Activated CD4-positive, alpha-beta T cell treated with anti-CD3 and anti-CD28 coated beads for 48 hours (primary cell): Measurements from ENCODE around the gene PODXL.
A peak's percentile ranks its signal among the peaks of the same experiment; 100 is the strongest.
"Not testable (repeated sequence)": the region's sequence is repeated elsewhere in the genome, so short reads cannot be mapped to it uniquely, and the experiment has no call there.

Experiments used
- DNase-seq: peaks from one replicate; pipeline ENCODE4 v3.0.0-alpha.2; 2020

Gene PODXL

DNA sequence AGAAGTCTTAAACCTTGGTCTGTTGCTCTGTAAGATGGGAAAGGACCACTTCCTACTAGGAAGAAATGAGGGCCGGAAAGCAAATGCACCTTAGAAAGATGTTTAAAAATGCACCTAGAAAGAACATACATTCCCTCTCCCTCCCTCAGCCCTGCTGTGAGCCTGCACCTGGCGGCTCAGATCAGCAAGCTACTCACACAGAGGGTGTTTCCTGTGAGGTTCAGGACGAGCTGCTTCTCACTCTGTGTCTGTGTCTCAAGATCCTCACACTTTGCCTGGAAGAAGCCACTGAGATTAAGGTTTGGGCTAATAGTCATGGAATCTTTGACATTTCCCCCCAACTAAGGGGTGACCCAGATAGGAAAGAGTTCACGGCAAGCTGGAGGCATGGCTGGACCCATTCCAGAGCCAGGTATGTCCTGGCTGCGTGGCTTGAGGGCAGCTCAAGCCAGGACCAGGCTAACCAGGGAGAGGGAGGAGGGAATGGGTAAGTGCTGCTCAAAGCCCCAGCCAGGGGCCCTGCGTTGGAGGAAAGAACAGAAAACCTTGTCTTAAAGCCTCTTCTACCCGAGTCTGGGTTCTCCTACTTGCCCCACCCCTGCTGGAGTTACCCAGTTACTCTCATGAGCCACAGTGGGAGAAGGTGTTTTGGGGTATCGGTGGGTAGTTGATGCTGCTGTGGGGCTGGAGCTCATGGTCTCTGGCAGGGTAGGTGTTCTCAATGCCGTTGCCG lies 47.5 kb downstream of the PODXL start:
- DNase-seq = no peak

DNA sequence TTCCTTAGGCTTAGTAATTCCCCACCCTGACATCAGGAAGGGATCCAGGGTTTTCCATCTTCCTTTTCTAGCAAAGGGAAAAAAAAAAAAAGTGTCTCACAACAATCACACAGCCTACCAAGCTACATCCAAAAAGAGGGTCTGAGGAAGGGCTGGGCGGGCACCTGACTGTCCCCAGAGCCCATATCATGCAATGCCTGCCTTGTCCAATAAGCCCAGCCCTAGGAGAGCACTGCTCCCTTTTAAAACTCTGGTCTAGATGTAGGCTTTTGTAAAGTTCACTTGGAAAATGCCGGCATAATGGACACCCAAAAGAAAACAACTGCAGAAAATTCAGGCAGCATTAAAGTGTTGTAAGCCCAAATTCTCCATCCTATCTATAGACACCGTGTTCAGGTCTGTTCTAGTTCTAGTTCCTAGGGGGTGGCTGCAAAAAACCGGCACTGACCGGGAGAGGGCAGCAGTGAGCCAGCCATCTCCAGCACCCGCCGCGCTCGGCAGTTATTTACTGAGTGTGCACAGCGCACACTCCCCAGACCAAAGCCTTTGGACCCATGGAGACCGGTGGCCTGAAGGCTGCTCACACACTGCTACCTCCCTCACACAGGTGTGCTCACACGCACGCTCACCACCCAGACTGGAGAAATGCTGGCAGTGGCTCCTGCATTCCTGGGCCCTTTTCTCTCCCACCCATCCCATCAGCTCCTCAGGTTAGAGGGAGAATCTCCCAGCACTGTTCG lies 48.7 kb downstream of the PODXL start:
- DNase-seq = peak; percentile 90

DNA sequence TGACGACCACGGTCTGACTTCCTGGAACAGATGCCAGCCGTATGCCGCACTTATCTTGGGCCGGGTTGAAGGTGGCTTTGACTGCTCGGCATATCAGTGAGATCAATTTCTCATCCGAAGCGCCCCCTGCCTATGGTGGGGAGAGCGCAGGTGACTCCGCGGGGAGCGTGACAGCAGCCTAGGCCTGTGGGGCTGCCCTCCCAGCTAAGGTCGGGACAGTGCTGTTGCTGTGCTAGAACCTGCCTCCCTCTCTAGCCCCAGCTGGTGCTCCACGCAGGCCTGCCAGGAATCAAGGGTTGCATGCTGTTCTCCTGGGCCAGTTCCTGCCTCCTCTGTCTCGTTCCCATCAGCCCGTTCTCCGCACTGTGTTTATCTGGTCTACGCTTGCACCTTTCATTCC lies 49.8 kb downstream of the PODXL start:
- DNase-seq = no peak

DNA sequence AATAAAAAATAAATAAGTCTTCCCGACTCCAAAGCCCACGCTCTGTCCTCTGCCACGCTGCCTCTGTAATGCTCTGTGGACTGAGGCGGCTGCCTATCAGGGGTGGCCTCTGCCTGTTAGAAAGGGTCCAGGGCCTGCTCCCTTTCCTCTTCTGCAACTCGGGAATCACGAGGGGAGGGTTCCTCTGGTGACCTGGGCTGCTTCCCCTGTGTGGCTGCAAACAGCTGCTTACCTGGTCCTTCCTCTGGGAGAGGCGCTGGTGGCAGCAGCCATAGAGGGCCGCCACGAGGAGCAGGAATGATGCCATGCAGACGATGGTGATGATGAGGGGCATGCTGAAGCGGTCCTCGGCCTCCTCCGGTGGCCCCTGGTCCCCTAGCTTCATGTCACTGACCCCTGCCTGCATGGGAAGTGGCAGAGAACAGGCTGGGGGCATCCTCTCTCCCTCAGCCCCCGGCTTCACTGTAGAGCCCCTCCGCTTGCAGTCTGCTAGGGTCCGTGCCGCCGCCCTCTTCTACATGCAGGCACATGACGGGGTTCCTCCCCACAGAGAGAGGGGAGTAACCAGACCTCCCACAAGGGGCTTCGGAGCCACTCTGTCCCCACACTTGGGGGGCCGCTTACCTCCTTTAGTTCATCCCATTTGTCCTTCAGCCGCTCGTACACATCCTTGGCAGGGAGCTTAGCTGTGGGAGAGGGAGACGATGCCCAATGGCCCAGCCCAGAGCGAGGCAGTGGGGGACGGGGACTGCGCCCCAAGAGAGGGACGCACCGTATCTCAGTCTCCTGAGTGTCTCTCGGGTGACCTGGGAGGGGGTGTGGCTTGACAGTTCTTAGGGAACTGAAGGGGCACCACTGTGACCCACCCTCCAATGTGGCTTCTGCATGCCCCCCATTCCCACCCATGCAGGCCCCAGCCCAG lies 50.5 kb downstream of the PODXL start:
- DNase-seq = no peak

DNA sequence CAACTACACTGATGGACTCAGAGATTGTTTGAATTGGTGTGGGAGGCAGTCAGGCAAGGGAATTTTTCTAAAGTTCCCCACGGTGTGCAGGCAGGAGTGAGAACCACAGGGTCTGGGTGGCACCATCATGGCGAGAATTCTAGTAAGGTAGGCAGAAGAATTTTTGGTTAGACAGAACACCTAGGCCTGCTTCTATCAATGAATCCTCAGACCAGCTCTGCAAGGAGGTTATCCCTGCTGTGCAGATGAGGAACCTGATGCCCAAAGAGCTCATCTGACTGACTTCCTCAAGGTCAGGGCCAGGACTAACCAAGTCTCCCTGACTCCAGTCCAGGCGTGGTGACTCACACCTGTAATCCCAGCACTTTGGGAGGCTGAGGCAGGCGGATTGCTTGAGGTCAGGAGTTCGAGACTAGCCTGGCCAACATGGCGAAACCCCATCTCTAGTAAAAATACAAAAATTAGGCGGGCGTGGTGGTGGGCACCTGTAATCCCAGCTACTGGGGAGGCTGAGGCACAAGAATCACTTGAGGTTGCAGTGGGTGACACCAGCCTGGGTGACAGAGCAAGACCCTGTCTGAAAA lies 51.3 kb downstream of the PODXL start:
- DNase-seq = not testable (repeated sequence)

DNA sequence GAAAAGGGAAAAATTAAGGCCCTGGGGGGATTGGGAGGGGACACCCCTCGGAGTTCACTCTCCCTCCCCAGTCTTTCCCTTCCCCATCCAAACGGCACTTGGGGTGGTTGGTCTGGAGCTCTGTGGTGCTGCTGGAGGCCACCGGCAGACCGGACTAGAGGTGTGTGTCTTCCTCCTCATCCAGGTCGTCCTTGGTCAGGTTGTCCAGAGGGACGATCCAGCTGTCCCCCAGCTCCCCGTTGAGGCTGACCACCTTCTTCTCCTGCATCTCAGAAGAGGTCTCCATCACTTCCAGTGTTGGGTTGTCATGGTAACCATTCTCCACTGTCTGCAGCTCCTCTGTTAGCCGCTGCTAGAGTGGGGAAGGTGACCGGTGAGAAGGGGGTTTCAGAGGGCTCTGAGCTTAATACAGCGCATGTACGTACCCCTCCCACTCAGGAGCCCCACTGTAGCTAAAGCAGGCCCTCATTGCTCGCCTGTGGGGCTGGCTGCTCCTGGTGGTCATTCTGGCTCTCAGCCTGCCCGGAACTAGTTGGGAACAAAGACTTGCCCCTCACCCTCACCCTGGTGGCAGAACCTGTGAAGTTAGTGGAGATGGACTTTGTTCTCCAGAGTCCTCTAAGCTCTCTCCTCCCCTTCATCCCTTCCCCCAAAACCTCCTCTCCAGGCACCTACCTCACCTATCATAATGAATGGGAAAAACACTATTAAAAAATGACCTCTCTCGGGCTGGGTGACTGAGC lies 52.1 kb downstream of the PODXL start:
- DNase-seq = no peak

DNA sequence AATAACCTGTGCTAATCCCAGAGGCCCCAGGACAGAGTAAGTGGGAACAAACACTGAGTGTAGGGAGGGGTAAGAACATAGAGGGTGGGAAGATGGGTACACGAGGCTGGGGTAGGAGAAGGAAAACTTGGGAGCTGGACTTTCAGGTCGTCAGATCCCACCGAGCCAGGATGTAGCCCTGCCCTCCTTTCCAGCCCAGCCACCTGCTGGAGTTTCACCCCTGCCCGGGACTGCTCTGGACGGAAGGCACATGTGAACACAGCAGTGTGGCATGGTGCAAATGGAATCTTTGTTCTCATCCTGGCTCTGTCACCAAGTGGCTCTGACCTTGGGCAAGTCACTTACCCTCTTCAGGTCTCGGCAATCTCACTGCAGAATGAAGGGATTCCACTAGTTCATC lies 52.8 kb downstream of the PODXL start:
- DNase-seq = no peak

DNA sequence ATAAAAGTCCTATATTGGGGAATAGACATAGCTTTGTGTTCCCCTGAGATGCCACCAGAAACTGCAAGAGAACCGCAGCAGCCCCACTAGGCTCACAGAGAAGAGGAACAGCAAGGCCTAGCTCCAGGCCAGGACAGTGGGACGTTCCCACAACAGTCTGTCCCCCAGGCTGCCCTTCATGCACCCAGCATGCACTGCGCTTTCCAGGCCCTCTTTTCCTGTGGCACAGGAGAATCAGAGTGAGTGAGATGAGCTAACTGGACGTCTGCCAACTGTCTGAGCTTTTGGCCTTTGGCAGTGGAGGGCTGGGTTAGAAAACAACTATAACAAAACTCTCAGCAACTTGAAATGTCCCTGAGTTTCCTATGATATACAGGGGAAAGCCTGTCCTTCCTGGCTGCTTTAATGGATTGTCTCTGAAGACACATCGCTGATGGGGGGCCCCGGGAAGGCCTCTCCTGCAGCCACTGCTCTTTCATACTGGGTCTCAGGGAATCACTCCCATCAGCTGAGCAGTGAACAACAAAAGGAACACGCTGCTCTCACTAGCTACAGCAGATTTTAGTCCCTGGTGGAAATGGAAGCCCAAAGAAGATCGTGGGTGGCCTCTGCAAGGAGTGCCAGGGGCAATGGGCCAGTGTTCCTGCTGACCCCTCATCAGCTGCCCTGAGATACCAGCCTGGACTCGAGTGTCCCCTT lies 53.5 kb downstream of the PODXL start:
- DNase-seq = no peak

DNA sequence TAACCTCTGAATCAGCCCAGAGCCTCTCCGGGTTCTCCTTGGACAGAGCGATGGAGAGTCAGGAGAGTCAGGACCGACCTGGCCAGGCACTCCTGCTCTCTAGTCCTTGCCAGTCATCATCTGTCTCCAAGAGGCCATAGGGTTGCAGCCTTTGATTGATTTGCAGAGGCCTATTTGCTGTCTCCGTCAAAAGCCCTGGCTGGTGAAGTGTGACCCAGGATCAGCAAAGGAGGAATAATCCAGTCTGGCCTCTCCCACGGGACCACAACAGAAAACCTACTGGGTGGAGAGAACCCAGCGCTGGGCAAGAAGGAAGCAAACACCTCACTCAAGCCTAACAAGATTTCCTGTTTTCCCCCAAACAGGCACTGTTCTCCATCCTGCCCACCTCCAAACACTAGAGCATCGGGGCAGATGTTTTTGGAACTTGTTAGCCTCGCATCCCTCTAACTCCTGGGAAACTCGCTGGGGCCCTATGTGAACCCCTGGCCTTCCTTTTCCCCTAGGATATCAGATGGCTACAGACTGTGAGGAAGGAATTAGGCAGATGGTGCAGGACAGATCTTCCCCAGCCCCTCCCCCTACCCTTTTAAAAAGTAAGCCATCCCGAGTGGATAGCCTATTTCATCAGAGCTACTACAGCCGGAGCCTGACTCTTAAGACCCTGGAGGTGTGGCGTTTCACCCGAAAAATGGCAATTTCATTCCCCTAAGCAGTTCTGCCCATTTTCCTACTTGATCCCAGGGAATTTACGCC lies 54.3 kb downstream of the PODXL start:
- no peak for DNase-seq

DNA sequence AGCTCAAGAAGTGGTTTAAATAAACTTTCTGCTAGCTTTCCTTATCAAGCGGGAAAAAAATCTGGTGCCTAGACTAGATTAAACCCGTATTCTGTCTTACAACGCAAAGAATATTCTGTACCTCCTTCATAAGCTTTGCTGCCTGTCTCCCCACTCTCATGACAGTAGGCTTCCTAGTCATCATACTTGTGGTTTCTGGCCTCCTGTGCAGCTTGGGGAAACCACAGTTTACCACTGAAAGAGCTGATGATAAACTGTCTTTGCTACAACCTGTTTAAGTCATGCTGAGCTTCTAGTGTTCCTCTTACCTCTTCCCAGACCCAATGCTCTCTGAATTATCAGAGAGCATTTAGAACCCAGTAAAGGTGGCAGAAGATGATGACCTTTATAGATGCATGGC lies 55.0 kb downstream of the PODXL start:
- DNase-seq = peak; percentile 60

DNA sequence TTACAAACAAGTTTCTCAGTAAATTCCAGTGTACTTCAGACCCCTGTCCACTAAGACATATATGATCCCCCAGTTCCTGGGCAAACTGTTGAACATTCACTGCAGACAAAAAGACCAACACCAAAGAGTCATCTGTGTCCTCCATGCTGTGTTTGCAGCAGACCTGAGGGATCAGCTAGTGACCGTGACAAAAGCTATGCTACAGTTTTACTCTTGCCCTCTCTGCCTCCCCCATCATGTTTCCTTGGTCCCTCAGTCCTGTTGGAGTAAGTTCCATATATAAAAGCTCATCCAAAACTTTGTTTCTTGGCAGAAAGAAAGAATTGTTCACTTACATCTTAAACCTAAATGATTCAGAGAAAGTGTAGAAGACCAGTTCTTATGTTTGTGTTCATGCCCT lies 56.1 kb downstream of the PODXL start:
- no peak for DNase-seq

DNA sequence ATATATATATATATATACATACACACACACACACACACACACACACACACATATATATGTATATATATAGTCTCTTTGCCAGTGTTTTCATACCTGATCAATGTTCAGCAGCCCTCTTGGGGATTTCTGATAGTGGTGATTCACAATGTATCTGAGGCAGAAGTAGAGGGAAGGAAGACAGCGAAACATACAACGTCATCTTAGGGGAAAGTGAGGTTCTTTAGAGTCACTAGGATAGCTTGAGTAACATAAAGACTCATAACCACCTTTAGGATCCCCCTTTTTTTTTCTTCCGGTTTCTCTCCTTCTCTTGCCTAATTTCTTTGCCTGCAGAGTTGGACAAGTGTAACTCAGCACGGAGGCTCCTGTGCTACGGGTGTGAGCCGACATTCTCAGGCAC lies 56.6 kb downstream of the PODXL start:
- DNase-seq = no peak

DNA sequence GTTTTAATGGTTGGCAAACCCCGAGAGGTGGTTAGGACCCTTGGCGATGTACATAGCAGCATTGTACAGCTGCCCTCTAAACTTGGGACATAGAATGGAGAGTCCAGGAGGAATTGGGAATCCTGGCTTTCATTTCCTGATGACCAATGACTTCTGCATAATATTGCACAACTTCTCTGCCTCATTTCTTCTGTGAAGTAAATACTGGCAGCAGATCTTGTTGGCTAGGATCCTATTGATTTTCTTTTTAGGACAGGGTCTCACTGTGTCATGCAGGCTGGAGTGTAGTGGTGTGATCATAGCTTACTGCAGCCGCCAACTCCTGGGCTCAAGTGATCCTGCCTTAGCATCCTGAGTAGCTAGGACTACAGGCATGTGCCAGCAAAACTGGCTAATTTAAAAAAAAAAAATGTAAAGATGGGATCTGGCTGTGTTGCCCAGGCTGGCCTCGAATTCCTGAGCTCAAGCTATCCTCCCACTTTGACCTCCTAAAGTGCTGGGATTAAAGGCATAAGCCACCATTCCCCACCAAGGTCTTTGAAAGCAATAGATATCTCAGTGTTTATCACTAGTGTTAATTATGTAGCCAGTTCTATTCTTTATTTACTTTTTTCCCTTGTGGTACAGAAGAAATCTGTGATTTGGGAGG lies 58.1 kb downstream of the PODXL start:
- DNase-seq = no peak

DNA sequence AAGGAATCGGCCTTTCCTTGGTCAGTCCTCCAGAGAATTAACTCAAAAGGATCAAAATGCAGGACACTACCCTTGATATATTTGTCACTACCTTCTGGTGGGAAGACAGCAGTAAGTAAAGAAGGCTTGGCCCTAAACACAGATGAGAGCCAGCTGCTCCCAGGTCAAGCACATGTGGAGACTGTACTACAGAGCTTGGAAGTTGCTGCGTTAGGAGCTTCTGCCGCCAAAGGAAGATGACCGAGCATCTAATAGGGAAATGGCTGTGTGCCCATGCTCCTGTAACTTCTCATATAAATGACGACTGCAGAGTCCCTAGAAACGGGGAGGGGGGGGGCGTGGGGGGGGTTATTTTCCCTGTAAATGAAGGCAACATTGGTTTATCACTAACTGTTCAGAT lies 59.0 kb downstream of the PODXL start:
- no peak for DNase-seq

DNA sequence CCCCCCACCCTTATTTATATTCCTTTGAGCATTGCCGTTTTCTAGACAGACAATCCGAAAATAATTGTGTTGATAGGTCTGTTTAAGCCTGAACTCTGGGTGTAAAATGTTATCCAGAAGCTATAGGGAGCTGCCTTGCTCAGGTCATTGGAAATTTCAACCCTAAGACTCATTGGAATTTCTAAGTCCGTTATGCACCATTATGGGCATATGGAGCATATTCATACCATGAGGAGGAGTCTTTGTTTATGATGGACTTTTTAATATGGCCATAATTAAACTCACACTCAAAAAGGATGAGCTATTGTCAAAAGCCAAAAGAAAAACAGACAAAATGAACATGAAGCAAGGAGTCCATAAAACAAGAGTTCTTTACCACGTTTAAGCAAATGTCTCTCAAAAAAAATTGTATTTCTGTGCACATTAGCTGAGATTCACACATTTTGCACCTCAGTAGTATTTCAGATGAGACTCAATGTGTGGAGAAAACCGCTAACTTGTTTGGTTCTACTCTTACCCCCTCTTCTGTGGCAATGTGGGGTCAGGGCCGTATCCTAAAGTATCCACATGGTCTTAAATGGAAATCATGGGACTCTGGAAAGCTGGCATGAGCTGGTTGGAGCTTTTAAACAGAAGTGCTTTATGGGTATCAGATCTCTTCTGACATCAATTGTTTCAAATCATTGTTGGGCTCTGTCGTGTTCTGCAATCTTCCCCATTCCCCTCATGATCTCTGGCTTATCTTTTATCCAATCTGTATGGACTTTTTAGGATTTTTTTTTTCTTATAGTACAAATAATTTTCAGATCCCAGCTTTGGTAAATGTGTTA lies 60.5 kb downstream of the PODXL start:
- no peak for DNase-seq

DNA sequence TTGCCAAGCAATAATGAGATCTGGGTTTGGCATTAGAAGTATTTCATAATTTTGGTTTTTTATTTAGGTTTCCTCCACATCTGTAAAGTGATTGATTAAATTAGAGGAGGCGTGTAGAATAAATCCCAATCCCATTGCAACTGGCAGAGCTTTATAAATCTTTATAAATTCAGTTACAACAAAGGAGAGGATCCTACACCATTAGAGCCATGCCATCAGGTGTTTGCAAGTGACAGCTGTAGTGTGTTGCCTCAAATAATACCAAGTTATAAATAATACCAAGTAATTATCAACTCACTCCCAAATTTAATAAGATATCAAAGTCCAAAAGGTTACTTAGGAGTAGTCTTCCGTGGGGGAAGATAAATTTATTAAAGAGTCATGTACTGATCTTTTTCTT lies 62.2 kb downstream of the PODXL start:
- DNase-seq = no peak

DNA sequence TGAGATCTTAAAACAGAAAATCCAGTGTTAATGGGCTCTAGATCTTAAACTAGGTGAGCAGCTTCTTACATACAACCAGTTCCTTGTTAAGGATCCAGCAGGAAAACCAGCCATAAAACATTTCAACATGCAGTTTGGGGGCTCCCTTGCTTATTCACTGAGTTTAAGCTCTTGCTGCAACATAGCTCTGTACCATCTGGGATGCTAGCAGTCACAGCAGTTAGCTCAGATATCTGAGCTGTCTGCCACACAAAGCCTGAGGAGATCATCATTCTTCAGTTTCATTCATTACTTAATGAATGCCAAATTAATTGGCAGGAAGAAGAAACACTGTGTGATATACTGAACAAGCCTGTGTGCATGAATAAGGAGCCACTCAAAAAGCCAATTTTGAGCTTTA lies 62.8 kb downstream of the PODXL start:
- no peak for DNase-seq

DNA sequence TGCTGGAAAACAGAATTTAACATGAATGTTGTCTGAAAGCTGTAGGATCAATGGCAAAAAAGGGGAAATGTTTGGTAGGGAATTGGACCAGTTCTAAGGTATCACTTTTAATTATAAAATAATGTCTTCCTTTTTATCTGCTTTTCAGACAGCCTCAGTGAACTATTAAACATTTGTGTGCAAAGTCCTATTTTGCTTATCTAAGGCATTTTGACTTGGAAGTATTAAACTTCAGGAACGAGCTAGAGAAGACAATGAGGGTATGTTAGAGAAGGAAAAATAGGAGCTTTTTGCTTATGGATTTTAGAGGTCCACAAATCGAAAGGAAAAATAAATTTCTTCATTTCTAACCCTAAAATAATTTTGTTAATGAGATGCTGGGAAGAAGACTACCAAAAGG lies 63.3 kb downstream of the PODXL start:
- DNase-seq = no peak

DNA sequence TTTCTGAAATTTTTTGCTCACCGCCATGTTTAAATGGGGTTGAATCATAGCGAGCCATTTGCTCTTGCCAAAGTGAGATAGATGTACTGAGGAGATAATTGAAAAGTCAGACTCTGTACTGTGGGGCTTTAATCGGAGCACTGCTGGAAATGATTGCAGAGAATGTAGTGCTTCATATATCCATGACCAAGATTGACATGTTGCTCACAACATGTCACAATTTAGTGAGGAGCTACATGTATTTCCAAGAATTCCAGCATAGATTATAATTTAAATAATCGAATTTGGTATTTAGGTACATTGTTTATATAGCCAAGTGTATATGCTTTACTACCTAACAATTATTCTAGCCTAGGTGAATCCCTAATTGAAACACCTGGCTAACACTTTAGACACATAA lies 66.5 kb downstream of the PODXL start:
- DNase-seq = no peak

DNA sequence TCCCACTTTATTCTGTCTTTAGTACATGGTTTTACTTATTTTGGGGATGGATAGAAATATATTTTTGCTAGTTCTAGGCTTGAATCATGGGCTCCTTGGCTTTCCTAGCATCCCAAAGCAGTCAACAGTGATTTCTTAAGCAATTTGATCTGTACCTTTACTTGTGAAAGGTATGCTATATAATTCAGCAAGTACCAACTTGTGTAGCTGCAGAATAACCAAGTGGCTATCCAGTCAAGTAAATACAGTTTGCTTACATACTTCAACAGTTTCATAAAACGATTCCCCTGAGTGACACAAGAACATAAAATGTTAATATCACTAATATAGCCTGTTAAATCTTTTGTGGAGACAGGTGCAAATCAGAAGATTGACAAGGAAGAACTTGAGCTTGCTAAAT lies 67.2 kb downstream of the PODXL start:
- no peak for DNase-seq
